H1 (cell line): ENCODE measurements around the gene SKIC8. TPM values are rescaled to one million over a fixed set of nuclear protein-coding genes. Genes with fewer than 3 reads are reported as not detected.

Source experiments
- RFX5 ChIP-seq: IDR thresholded peaks from 2 replicates; pipeline ENCODE4 v1.6.1; 2011; ENCODE audit warnings: low read depth, low read length, improper control_type of control experiment, borderline replicate concordance
- polyA plus RNA-seq, 7 experiments: library from polyadenylated mRNA; depleted of rRNA in 3 of 7; stranded (reverse) in 5 of 7; unstranded in 2 of 7; fragments of >200 nt in 5 of 7; fragments of 200-250 nt in 2 of 7; gene quantifications; 1 replicate in 5 of 7; 2 replicates in 1 of 7; 4 replicates in 1 of 7; pipeline versions ENCODE4 v1.2.1 to v1.2.3, GENCODE V29; 2011 to 2013; ENCODE audit warnings: missing spikeins in 2 of 7, mixed read lengths in 2 of 7
- total RNA-seq: library from RNA; stranded (reverse); fragmentation: NEBNext Ultra II Directional; extraction: Animal tissue kit (Norgen Biotek cat#: 25700); gene quantifications from 2 replicates; pipeline ENCODE4 v1.2.1, GENCODE V29; 2021
- TF ChIP-seq, protein P1 (sequence below): IDR thresholded peaks from 2 replicates; pipeline ENCODE4 v1.6.1; 2012; ENCODE audit warnings: inconsistent platforms

Gene SKIC8
- total and polyA plus RNA-seq, 2 of the 8 experiments (the other 6 are each of a cell fraction or from before 2014, with no cell fraction given), result 44.2 to 77.7 TPM

DNA sequence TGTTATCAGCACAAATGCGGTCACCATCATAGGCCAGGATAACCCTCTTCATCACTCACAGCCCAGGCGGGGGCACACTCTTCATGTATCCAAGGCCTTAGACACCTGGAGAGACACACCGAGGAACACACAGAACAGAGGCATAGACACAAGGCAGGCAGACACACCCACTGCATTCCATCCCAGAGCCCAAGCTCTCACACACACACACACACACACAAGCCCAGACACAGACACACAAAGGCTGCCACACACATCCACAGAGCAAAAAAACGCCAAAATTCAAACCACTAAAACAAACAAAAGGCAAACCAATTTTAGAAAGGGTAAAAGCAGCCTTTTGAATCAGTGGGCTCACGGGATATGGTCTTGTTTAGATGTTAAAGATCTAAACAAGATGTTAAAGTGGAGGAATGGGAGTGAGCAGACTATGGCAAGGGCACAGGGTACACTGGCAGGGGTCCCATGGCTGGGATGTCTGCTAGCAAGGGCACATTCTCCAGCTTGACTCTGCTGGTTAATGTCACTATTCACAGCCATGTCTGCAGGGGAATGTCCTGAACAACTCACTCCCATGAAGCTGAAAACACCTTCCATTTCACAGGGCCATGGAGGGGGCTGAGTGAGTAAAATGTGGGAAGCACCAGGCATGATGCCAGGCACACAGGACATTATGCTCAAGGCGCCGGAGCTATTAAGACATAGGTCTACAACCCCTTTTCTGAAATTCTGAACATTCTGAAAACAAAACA lies 25.9 kb upstream of the SKIC8 start (continued):
- no peak for TF ChIP-seq RFX5
- TF ChIP-seq, protein P1, sequence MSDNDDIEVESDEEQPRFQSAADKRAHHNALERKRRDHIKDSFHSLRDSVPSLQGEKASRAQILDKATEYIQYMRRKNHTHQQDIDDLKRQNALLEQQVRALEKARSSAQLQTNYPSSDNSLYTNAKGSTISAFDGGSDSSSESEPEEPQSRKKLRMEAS, result no peak
- TF ChIP-seq, all 59 proteins: peak for 0
